ENCODE measurements around the gene GALNT3.

- no peak for TF ChIP-seq CTCF (IDR thresholded peaks at IDR 0.05)
- no peak for TF ChIP-seq ZFX (IDR thresholded peaks at IDR 0.05; ENCODE audit: borderline replicate concordance)
Observed at GRCh38 chr2:165825041-165825440, 31.0 kb upstream of the GALNT3 start.

Data from 22Rv1 (cell line).